Lower leg skin (tissue), 4 donors: ENCODE data around the gene GALNT4. TPM values are rescaled to one million over a fixed set of nuclear protein-coding genes. Genes with fewer than 3 reads are reported as not detected.

ENCODE experiments used
- DNase-seq, 2 donors: peaks; one replicate each; pipeline ENCODE4 v3.0.0-alpha.2; 2019; ENCODE audit warnings: low spot score in 2 of 2
- H3K4me3 ChIP-seq: fragments of 200-600 bp; sonication (generic); 2 replicates; pipeline ENCODE4 v1.5.1; 2017; ENCODE audit warnings: mild to moderate bottlenecking, low read depth; ENCODE audit not compliant: poor library complexity, severe bottlenecking
- CTCF ChIP-seq, 3 donors: fragments of 450-650 bp; IDR thresholded peaks; one replicate each; pipeline ENCODE4 v1.5.1; 2016; ENCODE audit warnings: antibody characterized with exemption in 3 of 3, mild to moderate bottlenecking in 3 of 3, moderate library complexity in 2 of 3
- POLR2A ChIP-seq, 2 donors: fragments of 450-650 bp; IDR thresholded peaks; one replicate each; pipeline ENCODE4 v1.6.1; 2016 to 2017; ENCODE audit warnings: antibody characterized with exemption in 2 of 2, mild to moderate bottlenecking in 1 of 2, moderate library complexity in 1 of 2
- WGBS, 2 donors: methylation state at CpG; one replicate each; pipeline ENCODE4 v1.1.5; 2018; 5-methylcytosine and 5-hydroxymethylcytosine counted together
- intact Hi-C: fragments of 100-400 bp; cut with DNase I; formaldehyde crosslinking; loops from one replicate; pipeline ENCODE4 v1.15.0; 2023; ENCODE audit warnings: low total_unique reads
- total RNA-seq, 4 donors: library from RNA; depleted of rRNA; stranded (reverse); fragments of >200 nt; gene quantifications; one replicate each; pipeline ENCODE4 v1.1.0, GENCODE V29; 2016

GALNT4 gene
- total RNA-seq, result 1 to 10 TPM; 1.4 to 5.5 (median 2.4) TPM

- TF ChIP-seq CTCF (IDR thresholded peaks at IDR 0.05) (peak in 1 of 3 donors; percentile 51), POLR2A (IDR thresholded peaks at IDR 0.05) (no peak)
- intact Hi-C loops, result loop anchor here (10.0 kb wide), 2 partner anchors 480 to 510 kb away; no protein-coding TSS in a partner anchor
- 1 to 2% methylated on average over 40 to 43 of the region's 43 CpGs for WGBS, 2 donors
These were observed at the start of gene GALNT4 for GRCh38 chr12:89524541-89525304. TSS of gene GALNT4 (minus strand) at chr12:89524796. CDS start at chr12:89524549, 247 bp downstream.

GRCh38 chr12:89573051-89573810, 48.6 kb upstream of the GALNT4 start:
- H3K4me3 ChIP-seq, result no peak overlapping the region
- DNase-seq, result no peak
- TF ChIP-seq POLR2A (IDR thresholded peaks at IDR 0.05) (no peak), CTCF (IDR thresholded peaks at IDR 0.05) (no peak)
- 37 to 42% methylated on average over 5 of the region's 5 CpGs for WGBS, 2 donors
- intact Hi-C loops, result no loop called here

More at GRCh38 chr12:89524541-89525304, at the start of gene GALNT4:
- DNase-seq, result peak; percentile 85 to 97
- H3K4me3 ChIP-seq, result peak within 1 kb of the TSS; percentile 97

GRCh38 chr12:89571491-89572195, 47.0 kb upstream of the GALNT4 start:
- TF ChIP-seq POLR2A (IDR thresholded peaks at IDR 0.05), result no peak
- no peak for TF ChIP-seq CTCF (IDR thresholded peaks at IDR 0.05)
- no peak overlapping the region for H3K4me3 ChIP-seq
- WGBS, 2 donors, result 59 to 61% methylated on average over 4 of the region's 4 CpGs
- peak in 1 of 2 donors; percentile 16 for DNase-seq
- intact Hi-C loops, result no loop called here

GRCh38 chr12:89568484-89568883, 43.9 kb upstream of the GALNT4 start:
- intact Hi-C loops, result no loop called here
- H3K4me3 ChIP-seq, result no peak overlapping the region
- no peak for DNase-seq
- WGBS, 2 donors, result 59 to 71% methylated on average over 5 of the region's 5 CpGs
- no peak for TF ChIP-seq CTCF (IDR thresholded peaks at IDR 0.05)
- no peak for TF ChIP-seq POLR2A (IDR thresholded peaks at IDR 0.05)

GRCh38 chr12:89567691-89568239, 43.2 kb upstream of the GALNT4 start:
- no peak overlapping the region for H3K4me3 ChIP-seq
- intact Hi-C loops, result no loop called here
- no peak for DNase-seq
- 50 to 62% methylated on average over 3 of the region's 3 CpGs for WGBS, 2 donors
- TF ChIP-seq POLR2A (IDR thresholded peaks at IDR 0.05) (no peak), CTCF (IDR thresholded peaks at IDR 0.05) (no peak)
